ENCODE data around the gene PTAFR. TPM values are rescaled to one million over a fixed set of nuclear protein-coding genes. Genes with fewer than 3 reads are reported as not detected.
A peak's percentile ranks its signal among the peaks of the same experiment; 100 is the strongest.

Gene PTAFR
- total and polyA plus RNA-seq, 8 donors = 0.45 to 3.5 (median 1.9) TPM; not detected in 1

DNA sequence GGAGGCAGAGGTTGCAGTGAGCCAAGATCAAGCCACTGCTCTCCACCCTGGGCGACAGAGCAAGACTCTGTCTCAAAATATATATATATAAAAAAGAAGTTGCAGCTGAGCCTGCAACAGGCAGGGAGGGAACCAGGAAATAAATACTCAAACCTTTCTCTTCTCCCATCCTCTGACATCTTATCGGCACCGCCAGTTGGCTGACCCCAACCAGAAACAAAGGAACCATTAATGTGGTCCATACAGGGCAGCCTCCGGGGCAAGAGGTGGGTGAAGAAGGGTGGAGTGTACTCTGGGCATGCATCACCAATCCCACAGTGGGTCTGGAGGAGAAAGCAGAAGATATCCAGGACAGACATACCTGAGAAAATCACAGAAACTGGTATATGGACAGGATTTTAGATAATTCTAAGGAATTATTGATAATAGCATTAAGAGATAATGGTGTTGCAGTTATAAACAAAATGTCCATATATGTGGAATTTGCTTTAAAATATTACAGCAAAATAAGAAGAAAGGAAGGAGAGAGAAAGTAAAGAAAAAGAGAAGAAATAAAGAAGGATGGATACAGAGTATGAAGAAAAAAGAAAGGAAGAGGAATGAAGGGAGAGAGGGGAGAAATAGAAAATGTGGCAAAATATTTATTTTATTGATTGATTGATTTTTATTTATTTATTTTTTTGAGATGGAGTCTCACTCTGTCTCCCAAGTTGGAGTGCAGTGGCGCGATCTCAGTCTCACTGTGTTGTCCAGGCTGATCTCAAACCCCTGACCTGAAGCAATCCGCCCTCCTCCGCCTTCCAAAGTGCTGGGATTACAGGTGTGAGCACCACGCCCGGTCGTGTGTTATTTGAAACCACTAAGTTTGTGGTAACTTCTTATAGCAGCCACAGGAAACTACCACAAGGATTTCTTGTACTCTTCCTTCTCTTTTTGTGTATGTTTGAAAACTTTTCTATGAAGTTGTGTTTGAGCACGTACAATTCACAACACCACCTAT, 4.1 kb upstream of the PTAFR start:
- intact Hi-C loops (cut with DNase I; ENCODE audit: low total_unique reads) = no loop called here
- DNase-seq = no peak
- Histone ChIP-seq H3K4me1 (peaks cover 0 to 25% (median 1%) of the 10 kb centered on the region in 4 donors), H3K9me3 (no peaks in the 10 kb centered on the region), H3K27ac (peak overlapping the region in 1 of 5 donors; percentile 4), H3K4me3 (no peak overlapping the region), H3K36me3 (no peaks in the 10 kb centered on the region), H3K27me3 (no peaks in the 10 kb centered on the region)
- WGBS, 5 donors = 41 to 59% (median 56%) methylated on average over 12 of the region's 12 CpGs
- no peak for TF ChIP-seq POLR2AphosphoS5 (IDR thresholded peaks at IDR 0.05)
- TF ChIP-seq EP300 (IDR thresholded peaks at IDR 0.05) = no peak
- TF ChIP-seq, protein P1, sequence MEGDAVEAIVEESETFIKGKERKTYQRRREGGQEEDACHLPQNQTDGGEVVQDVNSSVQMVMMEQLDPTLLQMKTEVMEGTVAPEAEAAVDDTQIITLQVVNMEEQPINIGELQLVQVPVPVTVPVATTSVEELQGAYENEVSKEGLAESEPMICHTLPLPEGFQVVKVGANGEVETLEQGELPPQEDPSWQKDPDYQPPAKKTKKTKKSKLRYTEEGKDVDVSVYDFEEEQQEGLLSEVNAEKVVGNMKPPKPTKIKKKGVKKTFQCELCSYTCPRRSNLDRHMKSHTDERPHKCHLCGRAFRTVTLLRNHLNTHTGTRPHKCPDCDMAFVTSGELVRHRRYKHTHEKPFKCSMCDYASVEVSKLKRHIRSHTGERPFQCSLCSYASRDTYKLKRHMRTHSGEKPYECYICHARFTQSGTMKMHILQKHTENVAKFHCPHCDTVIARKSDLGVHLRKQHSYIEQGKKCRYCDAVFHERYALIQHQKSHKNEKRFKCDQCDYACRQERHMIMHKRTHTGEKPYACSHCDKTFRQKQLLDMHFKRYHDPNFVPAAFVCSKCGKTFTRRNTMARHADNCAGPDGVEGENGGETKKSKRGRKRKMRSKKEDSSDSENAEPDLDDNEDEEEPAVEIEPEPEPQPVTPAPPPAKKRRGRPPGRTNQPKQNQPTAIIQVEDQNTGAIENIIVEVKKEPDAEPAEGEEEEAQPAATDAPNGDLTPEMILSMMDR (IDR thresholded peaks at IDR 0.05) = no peak
- no peak for TF ChIP-seq POLR2A (IDR thresholded peaks at IDR 0.05)

DNA sequence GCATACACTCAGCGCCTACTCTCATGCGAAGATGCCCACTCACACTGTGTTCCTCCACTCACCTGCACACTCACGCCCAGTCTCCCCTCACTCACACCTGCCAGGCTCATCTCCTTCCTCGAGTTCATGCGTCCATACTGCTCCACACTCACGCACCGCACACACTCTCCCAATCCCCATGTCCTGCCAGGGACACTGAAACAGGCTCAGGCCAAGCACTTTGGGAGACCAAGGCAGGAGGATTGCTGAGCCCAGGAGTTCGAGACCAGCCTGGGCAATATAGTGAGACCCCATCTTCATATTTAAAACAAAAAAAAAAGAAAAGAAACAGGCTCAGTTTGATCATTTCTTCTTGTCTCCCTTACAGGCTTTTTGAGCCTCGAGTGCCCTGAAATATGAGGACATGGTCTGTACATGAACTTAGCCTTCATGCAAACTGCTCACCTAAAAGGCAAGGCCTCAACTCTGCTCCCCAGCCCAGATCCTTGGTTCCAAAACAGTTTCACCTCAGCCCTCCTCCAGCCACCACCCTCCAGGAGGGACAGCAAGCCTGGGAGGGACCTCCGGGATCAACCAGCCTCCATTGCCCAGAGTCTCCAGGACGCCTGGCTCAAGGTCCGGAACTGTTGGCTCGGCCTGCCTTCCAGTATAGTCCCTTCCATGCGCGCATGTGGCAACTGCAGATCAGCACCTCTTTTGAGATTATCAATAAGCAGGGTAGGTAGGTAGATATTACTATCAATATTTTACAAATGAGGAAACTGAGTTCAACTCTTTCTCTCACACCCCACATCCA, 2.4 kb upstream of the PTAFR start:
- H3K4me1 ChIP-seq = peaks cover 4 to 34% (median 9%) of the 10 kb centered on the region in 4 donors
- no peak overlapping the region for H3K4me3 ChIP-seq
- WGBS, 5 donors = 91 to 96% (median 94%) methylated on average over 15 of the region's 15 CpGs
- no peaks in the 10 kb centered on the region for H3K9me3 ChIP-seq
- DNase-seq = no peak
- no peaks in the 10 kb centered on the region for H3K36me3 ChIP-seq
- intact Hi-C loops (cut with DNase I; ENCODE audit: low total_unique reads) = no loop called here
- H3K27ac ChIP-seq = no peak overlapping the region
- no peaks in the 10 kb centered on the region for H3K27me3 ChIP-seq
- TF ChIP-seq POLR2AphosphoS5 (IDR thresholded peaks at IDR 0.05) = no peak

DNA sequence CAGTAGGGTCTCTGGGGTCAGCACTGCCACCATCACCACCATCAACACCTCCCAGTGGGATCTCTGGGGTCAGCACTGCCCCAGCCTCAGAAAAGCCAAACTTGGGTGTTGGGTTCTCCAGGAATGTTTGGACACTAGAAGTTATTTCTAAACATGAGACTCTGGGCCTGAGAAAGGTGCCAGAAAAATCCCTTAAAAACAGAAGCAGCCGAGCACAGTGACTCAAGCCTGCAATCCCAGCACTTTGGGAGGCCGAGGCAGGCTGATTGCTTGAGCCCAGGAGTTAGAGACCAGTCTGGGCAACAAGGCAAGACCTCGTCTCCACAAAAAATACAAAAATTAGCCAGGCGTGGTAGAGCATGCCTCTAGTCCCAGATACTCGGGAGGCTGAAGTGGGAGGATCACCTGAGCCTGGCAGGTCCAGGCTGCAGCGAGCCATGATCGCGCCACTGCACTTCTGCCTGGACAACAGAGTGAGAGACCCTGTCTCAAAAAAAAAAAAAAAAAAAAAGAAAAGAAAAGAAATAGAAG, 470 bp downstream of the PTAFR start:
- intact Hi-C loops (cut with DNase I; ENCODE audit: low total_unique reads) = no loop called here
- H3K4me1 ChIP-seq = peaks cover 28 to 58% (median 37%) of the 10 kb centered on the region in 4 donors
- H3K4me3 ChIP-seq = peak overlapping the region; percentile 2 to 36 (median 24)
- no peaks in the 10 kb centered on the region for H3K27me3 ChIP-seq
- TF ChIP-seq, protein P1 (IDR thresholded peaks at IDR 0.05) = no peak
- no peak for TF ChIP-seq POLR2AphosphoS5 (IDR thresholded peaks at IDR 0.05)
- TF ChIP-seq POLR2A (IDR thresholded peaks at IDR 0.05) = no peak
- no peak for TF ChIP-seq EP300 (IDR thresholded peaks at IDR 0.05)
- peak overlapping the region; percentile 22 to 81 (median 69) for H3K27ac ChIP-seq
- no peaks in the 10 kb centered on the region for H3K36me3 ChIP-seq
- H3K9me3 ChIP-seq = no peaks in the 10 kb centered on the region
- 68 to 77% (median 74%) methylated on average over 8 of the region's 8 CpGs for WGBS, 5 donors
- no peak for DNase-seq

DNA sequence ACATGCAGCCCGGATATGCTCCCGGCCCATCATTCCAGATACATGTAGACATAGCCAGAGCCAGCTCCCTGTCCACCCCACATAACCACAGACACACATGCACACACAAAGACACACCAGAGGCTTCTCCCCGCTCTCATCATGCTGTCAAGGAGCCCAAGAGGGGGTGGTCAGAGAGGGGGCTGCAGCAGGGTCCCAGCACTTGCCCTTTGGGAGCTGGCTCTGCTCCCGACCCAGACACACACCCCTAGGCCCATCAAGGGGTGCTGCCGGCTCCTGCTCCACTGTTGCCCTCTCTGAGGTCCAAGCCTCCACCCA, 2.6 kb downstream of the PTAFR start:
- Histone ChIP-seq H3K4me3 (peak overlapping the region in 3 of 4 donors; percentile 15 to 36 (median 33)), H3K36me3 (no peaks in the 10 kb centered on the region), H3K27me3 (no peaks in the 10 kb centered on the region), H3K4me1 (peaks cover 30 to 68% (median 45%) of the 10 kb centered on the region in 4 donors), H3K27ac (peak overlapping the region; percentile 30 to 81 (median 69)), H3K9me3 (no peaks in the 10 kb centered on the region)
- intact Hi-C loops (cut with DNase I; ENCODE audit: low total_unique reads) = no loop called here
- WGBS, 5 donors = 38 to 76% (median 69%) methylated on average over 2 to 5 of the region's 5 CpGs
- DNase-seq = no peak
- TF ChIP-seq POLR2AphosphoS5 (IDR thresholded peaks at IDR 0.05) (no peak), POLR2A (IDR thresholded peaks at IDR 0.05) (no peak), EP300 (IDR thresholded peaks at IDR 0.05) (no peak)
- TF ChIP-seq, protein P1 (IDR thresholded peaks at IDR 0.05) = no peak
